HTR-8/SVneo (cell line): Measurements from ENCODE around the gene CAMTA1.
A peak's percentile ranks its signal among the peaks of the same experiment; 100 is the strongest.

Experiments
- DNase-seq: peaks from one replicate; pipeline ENCODE4 v3.0.0; 2011; ENCODE audit warnings: low spot score, mixed read lengths; ENCODE audit not compliant: insufficient read length
- FAIRE-seq: peaks from 2 replicates; lab custom pipeline; 2011; peaks lifted over from hg19 to GRCh38; lab: Jason Lieb, UNC

Gene CAMTA1

DNA sequence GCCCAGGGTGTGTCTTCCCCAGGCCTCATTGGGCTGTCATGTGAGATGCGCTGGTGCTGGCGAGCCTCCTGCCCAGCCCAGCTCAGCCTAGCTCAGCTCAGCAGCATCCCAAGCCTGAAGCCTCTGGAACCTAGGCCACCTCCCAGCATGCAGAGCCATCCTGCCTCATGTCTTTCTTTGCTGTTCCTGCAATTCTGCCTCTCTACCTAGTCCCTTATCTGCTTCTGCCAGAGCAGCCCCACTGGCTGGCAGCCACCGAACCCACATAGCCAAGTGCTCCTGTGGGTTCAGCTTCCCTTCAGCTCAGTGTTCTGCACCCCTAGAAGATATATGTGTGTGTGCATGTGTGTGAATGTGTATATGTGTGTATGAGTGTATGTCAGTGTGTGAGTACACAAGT lies 694.3 kb downstream of the CAMTA1 start:
- no peak for DNase-seq
- FAIRE-seq, result no peak

- DNase-seq (no peak), FAIRE-seq (no peak)
These were observed 695.9 kb downstream of the CAMTA1 start for GRCh38 chr1:7481194-7481593.

GRCh38 chr1:7482077-7482476 lies 696.8 kb downstream of the CAMTA1 start:
- DNase-seq (no peak), FAIRE-seq (no peak)

DNA sequence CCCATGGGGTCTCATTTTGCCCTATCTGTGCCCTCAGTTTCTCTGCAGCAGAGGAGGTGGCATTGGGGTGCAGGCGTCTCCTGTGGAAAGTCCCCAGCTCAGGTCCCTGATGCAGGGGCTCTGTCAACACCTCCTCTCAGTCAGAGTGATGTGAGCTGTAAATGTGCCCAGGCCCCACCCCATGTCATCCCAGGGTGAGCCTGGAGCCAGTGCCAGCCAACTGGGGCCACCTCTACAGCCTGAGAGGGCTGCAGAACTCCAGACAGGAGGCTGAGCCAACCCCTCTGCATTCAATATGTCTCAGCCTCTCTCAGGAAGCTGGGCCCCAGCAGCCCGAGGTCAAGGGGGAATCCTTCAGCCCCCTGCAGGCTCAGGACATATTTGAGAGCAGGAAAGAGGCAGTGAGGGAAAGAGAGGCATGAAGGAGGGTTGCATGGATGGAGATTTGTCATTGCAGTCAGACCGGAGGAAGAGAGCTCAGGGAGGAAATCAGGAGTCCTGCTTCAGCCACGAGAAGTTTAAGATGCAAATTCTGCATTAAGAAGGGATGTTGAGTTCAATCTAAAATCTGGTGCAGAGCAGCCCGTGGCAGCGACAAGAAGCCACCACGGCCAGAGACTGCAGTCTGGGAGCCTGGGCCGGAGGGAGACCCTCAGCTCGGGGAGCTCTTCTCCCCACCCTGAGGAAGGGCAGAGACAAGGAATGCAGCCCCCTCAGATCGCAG lies 697.7 kb downstream of the CAMTA1 start:
- FAIRE-seq, result no peak
- no peak for DNase-seq

- no peak for DNase-seq
- no peak for FAIRE-seq
These were observed 698.6 kb downstream of the CAMTA1 start for GRCh38 chr1:7483634-7484383.

- no peak for FAIRE-seq
- no peak for DNase-seq
These were observed 700.0 kb downstream of the CAMTA1 start for GRCh38 chr1:7485086-7485780.

DNA sequence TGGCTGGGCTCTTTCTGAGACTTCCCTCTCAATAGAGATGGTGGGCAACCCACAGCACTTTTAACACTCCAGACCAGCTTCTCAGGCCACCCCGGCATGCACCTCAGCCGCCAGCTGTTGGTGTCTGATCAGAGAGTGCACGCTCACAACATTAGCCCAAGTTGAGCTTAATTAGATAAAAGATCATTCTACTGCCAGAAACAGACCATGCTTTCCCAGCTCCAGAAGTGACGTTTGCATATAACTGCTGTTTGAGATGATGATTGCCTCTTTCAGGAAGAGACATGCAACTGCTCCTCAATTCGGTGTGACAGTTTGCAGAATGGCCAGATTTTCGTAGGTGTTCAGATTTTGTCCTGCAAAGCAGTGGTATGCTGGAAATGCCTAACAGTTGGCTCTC lies 700.6 kb downstream of the CAMTA1 start:
- DNase-seq, result no peak
- FAIRE-seq, result no peak

GRCh38 chr1:7487766-7488474 lies 702.7 kb downstream of the CAMTA1 start:
- DNase-seq (no peak), FAIRE-seq (no peak)

GRCh38 chr1:7488475-7488842 lies 703.2 kb downstream of the CAMTA1 start:
- no peak for DNase-seq
- FAIRE-seq, result peak; percentile 94

GRCh38 chr1:7489586-7489985 lies 704.3 kb downstream of the CAMTA1 start:
- no peak for FAIRE-seq
- DNase-seq, result no peak

DNA sequence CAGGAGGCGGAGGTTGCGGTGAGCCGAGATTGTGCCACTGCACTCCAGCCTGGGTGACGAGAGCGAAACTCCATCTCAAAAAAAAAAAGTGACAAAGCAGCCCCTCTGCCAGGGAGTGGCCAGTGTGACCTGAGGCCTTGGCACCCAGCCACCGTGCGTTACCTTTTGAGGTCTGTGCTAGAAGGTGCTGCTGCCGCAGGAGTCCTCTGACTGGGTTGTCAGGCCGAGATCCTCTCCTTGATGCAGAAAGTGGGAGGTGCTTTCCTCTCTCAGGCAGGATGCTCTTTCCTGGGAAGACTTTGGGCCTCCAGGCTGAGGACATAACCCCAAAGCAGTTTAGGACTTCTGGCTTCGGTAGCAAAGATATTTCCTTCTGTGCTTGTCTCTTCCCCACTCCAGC lies 705.3 kb downstream of the CAMTA1 start:
- DNase-seq (no peak), FAIRE-seq (no peak)

DNA sequence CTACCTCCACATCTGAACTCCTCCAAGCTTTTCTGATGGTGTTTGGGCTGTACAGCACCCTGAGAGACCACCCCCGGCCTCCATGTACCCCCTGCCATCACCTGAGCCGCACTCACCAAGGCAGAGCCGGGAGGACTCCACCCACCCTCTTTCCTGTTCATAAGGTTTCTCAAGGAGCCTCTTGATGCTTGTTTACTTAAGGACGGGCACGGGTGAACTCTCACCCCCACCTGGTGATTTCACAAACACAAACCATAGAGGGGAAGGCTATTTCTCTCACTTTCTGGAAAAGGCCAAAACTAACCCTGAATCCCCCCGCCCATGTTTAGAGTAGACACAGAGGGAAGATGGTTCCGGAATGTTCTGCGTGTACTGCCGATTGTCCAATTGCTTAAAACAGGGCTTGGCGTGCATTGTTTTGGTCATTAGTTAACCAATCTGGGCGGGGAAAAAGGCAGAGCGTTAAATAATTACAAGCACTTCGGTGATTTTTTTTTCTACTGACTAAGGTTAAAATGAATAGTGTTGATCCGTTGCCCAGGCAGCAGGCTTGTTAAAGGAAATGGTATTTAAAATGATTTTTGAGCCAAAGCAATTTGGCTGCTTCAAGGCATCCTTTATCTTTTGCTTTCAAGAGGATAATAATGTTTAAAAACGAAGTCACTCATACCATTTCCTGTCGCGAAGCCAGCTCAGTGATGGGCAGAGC lies 706.0 kb downstream of the CAMTA1 start:
- FAIRE-seq (no peak), DNase-seq (no peak)

GRCh38 chr1:7491818-7492173 lies 706.5 kb downstream of the CAMTA1 start:
- no peak for FAIRE-seq
- DNase-seq, result no peak

GRCh38 chr1:7493711-7494454 lies 708.6 kb downstream of the CAMTA1 start:
- FAIRE-seq, result no peak

GRCh38 chr1:7495962-7496361 lies 710.7 kb downstream of the CAMTA1 start:
- FAIRE-seq (no peak), DNase-seq (no peak)

More at GRCh38 chr1:7493711-7494454, 708.6 kb downstream of the CAMTA1 start:
- DNase-seq, result no peak

GRCh38 chr1:7497107-7497637 lies 711.9 kb downstream of the CAMTA1 start:
- DNase-seq (no peak), FAIRE-seq (no peak)

DNA sequence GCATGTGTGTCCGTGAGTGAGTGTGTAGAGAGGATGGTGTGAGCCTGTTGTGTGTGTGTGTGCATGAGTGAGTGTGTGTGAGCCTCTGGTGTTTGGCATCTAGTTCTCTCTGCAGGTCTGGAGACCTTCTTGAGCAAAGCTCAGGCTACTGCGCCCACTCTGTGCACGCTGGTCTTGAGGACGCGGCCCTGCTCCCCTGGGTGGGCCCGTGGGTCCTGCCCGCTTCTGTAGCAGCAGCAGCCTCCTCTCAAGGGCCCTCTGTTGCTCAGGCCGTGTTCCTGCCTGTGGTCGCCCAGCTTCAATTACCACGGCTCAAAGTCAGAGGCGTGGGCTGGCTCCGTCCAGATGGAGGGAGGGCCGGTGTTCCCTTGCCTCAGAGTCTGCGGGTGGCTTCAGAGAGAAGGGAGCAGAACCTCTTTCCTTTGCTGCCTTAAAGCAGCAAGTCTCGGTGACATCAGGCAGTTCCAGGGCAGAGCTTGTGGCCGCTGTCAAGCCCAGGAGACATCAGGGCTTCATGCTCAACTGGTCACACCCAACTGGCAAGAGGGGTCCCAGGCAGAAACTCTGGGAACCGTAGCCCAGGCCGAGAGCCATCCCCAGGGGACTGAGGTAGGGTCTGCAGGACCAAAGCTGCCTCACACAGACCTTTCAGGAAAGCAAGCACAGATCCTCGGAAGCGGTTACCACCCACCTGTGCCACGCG lies 715.3 kb downstream of the CAMTA1 start:
- no peak for FAIRE-seq
- no peak for DNase-seq

- DNase-seq (no peak), FAIRE-seq (no peak)
These were observed 715.8 kb downstream of the CAMTA1 start for GRCh38 chr1:7501084-7501491.
